C4-2B (cell line): Measurements from ENCODE around the gene CASZ1.
A peak's percentile ranks its signal among the peaks of the same experiment; 100 is the strongest.

Source experiments
- CTCF ChIP-seq: fragments of 450-650 bp; conservative IDR thresholded peaks from 2 replicates; pipeline ENCODE4 v1.5.1; 2017; ENCODE audit warnings: mild to moderate bottlenecking
- ZFX ChIP-seq: fragments of 450-650 bp; IDR thresholded peaks from 2 replicates; pipeline ENCODE4 v1.6.1; 2017

DNA sequence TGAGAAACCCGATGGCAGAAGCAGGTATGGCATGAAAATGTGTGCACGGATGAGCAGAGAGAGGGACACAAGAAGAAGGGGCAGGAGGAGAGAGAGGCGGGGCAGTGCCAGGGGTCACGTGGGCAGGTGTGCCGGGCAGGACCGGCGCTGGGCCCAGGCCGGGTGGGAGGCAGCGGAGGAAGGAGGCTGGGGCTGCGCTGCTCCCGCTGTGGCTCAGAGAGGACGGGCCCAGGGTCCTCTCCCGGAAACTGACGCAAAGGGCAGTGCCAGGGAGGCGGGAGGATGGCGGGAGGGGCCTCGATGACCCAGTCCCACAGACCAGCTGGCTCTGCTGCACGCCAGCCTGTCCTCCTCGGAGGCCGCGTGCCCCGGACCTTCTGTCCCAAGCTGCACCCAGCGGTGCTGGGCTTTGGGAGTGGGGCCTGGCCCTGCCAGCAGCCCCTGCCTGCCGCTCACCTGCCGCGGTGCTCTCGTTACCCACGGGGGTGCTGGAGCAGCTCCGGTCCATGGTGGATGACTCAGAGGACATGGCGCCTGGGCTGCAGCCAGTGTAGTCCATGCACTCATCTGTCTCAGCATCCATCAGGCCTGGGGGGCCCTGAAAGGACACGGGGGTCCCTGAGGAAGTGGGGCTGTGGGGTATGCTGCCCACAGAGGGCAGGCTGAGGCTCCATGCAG, 153.9 kb downstream of the CASZ1 start:
- no peak for TF ChIP-seq CTCF
- peak; percentile 44; the same call in 1 of the 2 replicates for TF ChIP-seq ZFX
